Measurements from ENCODE around the gene SYTL5.
"Not testable (repeated sequence)": the region's sequence is repeated elsewhere in the genome, so short reads cannot be mapped to it uniquely, and the experiment has no call there.

SYTL5 gene

GRCh38 chrX:38006291-38006690, at the start of gene SYTL5:
TSS of gene SYTL5 (plus strand) at chrX:38006553. CDS start at chrX:38033890, 27,337 bp downstream.
- no peak for DNase-seq (ENCODE audit: low read depth, low spot score)

- DNase-seq (ENCODE audit: low read depth, low spot score): no peak
Measured at GRCh38 chrX:37958525-37959211, 47.7 kb upstream of the SYTL5 start.

- no peak for DNase-seq (ENCODE audit: low read depth, low spot score)
Measured at GRCh38 chrX:37959212-37960021, 46.9 kb upstream of the SYTL5 start.

- no peak for DNase-seq (ENCODE audit: low read depth, low spot score)
Measured at GRCh38 chrX:37961118-37961517, 45.2 kb upstream of the SYTL5 start.

GRCh38 chrX:37967714-37968113, 38.6 kb upstream of the SYTL5 start:
- DNase-seq (ENCODE audit: low read depth, low spot score): no peak

GRCh38 chrX:37975421-37975820, 30.9 kb upstream of the SYTL5 start:
- DNase-seq (ENCODE audit: low read depth, low spot score): no peak

- DNase-seq (ENCODE audit: low read depth, low spot score): no peak
Measured at GRCh38 chrX:37976153-37976552, 30.2 kb upstream of the SYTL5 start.

- no peak for DNase-seq (ENCODE audit: low read depth, low spot score)
Measured at GRCh38 chrX:37984880-37985279, 21.5 kb upstream of the SYTL5 start.

- DNase-seq (ENCODE audit: low read depth, low spot score): no peak
Measured at GRCh38 chrX:37986893-37987292, 19.5 kb upstream of the SYTL5 start.

GRCh38 chrX:37989304-37989703, 17.0 kb upstream of the SYTL5 start:
- DNase-seq (ENCODE audit: low read depth, low spot score): no peak

GRCh38 chrX:37991303-37991702, 15.1 kb upstream of the SYTL5 start:
- not testable (repeated sequence) for DNase-seq (ENCODE audit: low read depth, low spot score)

GRCh38 chrX:37993176-37993575, 13.2 kb upstream of the SYTL5 start:
- DNase-seq (ENCODE audit: low read depth, low spot score): no peak

GRCh38 chrX:37993837-37994619, 12.3 kb upstream of the SYTL5 start:
- no peak for DNase-seq (ENCODE audit: low read depth, low spot score)

- DNase-seq (ENCODE audit: low read depth, low spot score): no peak
Measured at GRCh38 chrX:37995428-37995827, 10.9 kb upstream of the SYTL5 start.

- DNase-seq (ENCODE audit: low read depth, low spot score): no peak
Measured at GRCh38 chrX:37997096-37997495, 9.3 kb upstream of the SYTL5 start.

GRCh38 chrX:37998586-37999262, 7.6 kb upstream of the SYTL5 start:
- DNase-seq (ENCODE audit: low read depth, low spot score): no peak

GRCh38 chrX:38000706-38001105, 5.6 kb upstream of the SYTL5 start:
- DNase-seq (ENCODE audit: low read depth, low spot score): no peak

GRCh38 chrX:38004046-38004445, 2.3 kb upstream of the SYTL5 start:
- DNase-seq (ENCODE audit: low read depth, low spot score): no peak

- no peak for DNase-seq (ENCODE audit: low read depth, low spot score)
Measured at GRCh38 chrX:38006778-38007177, 425 bp downstream of the SYTL5 start.

- DNase-seq (ENCODE audit: low read depth, low spot score): no peak
Measured at GRCh38 chrX:38008658-38009057, 2.3 kb downstream of the SYTL5 start.

GRCh38 chrX:38009641-38010040, 3.3 kb downstream of the SYTL5 start:
- DNase-seq (ENCODE audit: low read depth, low spot score): no peak

Measured in activated CD4-positive, CD25-positive, alpha-beta regulatory T cell treated with anti-CD3 and anti-CD28 coated beads, Interleukin-2, amount 50 U/mL, for 16 hours (primary cell).